CD14-positive monocyte (primary cell): ENCODE measurements around the gene DNAJA3. TPM values are rescaled to one million over a fixed set of nuclear protein-coding genes. Genes with fewer than 3 reads are reported as not detected.

Source experiments
- DNase-seq, 3 donors: peaks; one replicate each; pipeline ENCODE4 v3.0.0-alpha.2; 2011 to 2022
- H2AFZ ChIP-seq: 2 replicates; pipeline ENCODE4 v1.6.0; 2012; ENCODE audit warnings: mild to moderate bottlenecking, low read depth, low read length, inconsistent platforms; ENCODE audit not compliant: insufficient read depth, poor library complexity, severe bottlenecking
- H3K27ac ChIP-seq, 2 donors: 1 replicate in 1 of 2; 2 replicates in 1 of 2; pipeline ENCODE4 v1.5.1; 2012 to 2013; ENCODE audit warnings: low read length in 2 of 2, control low read depth in 1 of 2, inconsistent platforms in 1 of 2, low read depth in 1 of 2, mild to moderate bottlenecking in 1 of 2
- H3K27me3 ChIP-seq, 2 donors: one replicate each; pipeline versions ENCODE4 v1.6.0 to v1.6.1; 2011 to 2013; ENCODE audit warnings: low read length in 2 of 2; ENCODE audit not compliant: control insufficient read depth in 2 of 2, insufficient read depth in 2 of 2
- H3K36me3 ChIP-seq, 2 donors: replicated peaks in 1 of 2; 1 replicate in 1 of 2; 2 replicates in 1 of 2; pipeline versions ENCODE4 v1.5.1 to v1.6.1; 2012 to 2013; ENCODE audit warnings: low read length in 2 of 2, control low read depth in 1 of 2, inconsistent platforms in 1 of 2, mild to moderate bottlenecking in 1 of 2; ENCODE audit not compliant: insufficient read depth in 2 of 2, control insufficient read depth in 1 of 2
- H3K4me1 ChIP-seq, 2 donors: 1 replicate in 1 of 2; 2 replicates in 1 of 2; pipeline versions ENCODE4 v1.5.1 to v1.6.1; 2012 to 2013; ENCODE audit warnings: low read length in 2 of 2, control low read depth in 1 of 2, inconsistent platforms in 1 of 2, mild to moderate bottlenecking in 1 of 2, moderate library complexity in 1 of 2; ENCODE audit not compliant: insufficient read depth in 2 of 2, control insufficient read depth in 1 of 2
- H3K4me2 ChIP-seq: replicated peaks from 2 replicates; pipeline ENCODE3; 2012; ENCODE audit warnings: low read length, moderate library complexity, mild to moderate bottlenecking; ENCODE audit not compliant: poor library complexity, severe bottlenecking; ENCODE audit errors: extremely low read depth
- H3K4me3 ChIP-seq, 3 experiments: fragments of 200-600 bp in 1 of 3; sonication (generic) in 1 of 3; replicated peaks in 1 of 3; 1 replicate in 2 of 3; 2 replicates in 1 of 3; pipeline ENCODE4 v1.5.1; 2011 to 2013; ENCODE audit warnings: low read length in 3 of 3, mild to moderate bottlenecking in 3 of 3, control low read depth in 2 of 3, low read depth in 2 of 3, inconsistent platforms in 1 of 3, moderate library complexity in 1 of 3
- H3K79me2 ChIP-seq: 2 replicates; pipeline ENCODE4 v1.6.0; 2012; ENCODE audit warnings: mild to moderate bottlenecking, control low read depth, inconsistent platforms, low read length, moderate library complexity; ENCODE audit not compliant: insufficient read depth
- H3K9ac ChIP-seq: 2 replicates; pipeline ENCODE4 v1.6.0; 2017; ENCODE audit warnings: low read length, mild to moderate bottlenecking; ENCODE audit not compliant: insufficient read depth, poor library complexity, severe bottlenecking
- H3K9me3 ChIP-seq, 2 donors: replicated peaks in 1 of 2; 1 replicate in 1 of 2; 2 replicates in 1 of 2; pipeline versions ENCODE4 v1.5.1 to v1.6.1; 2012 to 2013; ENCODE audit warnings: low read length in 2 of 2, control low read depth in 1 of 2; ENCODE audit not compliant: control insufficient read depth in 1 of 2, insufficient read depth in 1 of 2
- H4K20me1 ChIP-seq: 2 replicates; pipeline ENCODE4 v1.6.0; 2012; ENCODE audit warnings: mild to moderate bottlenecking, low read length, control low read depth, moderate library complexity; ENCODE audit not compliant: insufficient read depth
- H3K27ac Mint-ChIP-seq, 7 donors: one replicate each; pipeline ENCODE4 v1.8.0; 2020; ENCODE audit warnings: mild to moderate bottlenecking in 7 of 7, mixed read lengths in 7 of 7, moderate library complexity in 6 of 7, inconsistent platforms in 2 of 7
- H3K27me3 Mint-ChIP-seq, 3 donors: one replicate each; pipeline ENCODE4 v1.8.0; 2021 to 2022; ENCODE audit warnings: low read depth in 3 of 3, mild to moderate bottlenecking in 3 of 3, mixed read lengths in 3 of 3, moderate library complexity in 3 of 3, inconsistent platforms in 1 of 3
- H3K36me3 Mint-ChIP-seq, 2 donors: one replicate each; pipeline ENCODE4 v1.8.0; 2020; ENCODE audit warnings: mixed read lengths in 2 of 2, inconsistent platforms in 1 of 2, mild to moderate bottlenecking in 1 of 2
- H3K4me1 Mint-ChIP-seq: one replicate; pipeline ENCODE4 v1.8.0; 2020; ENCODE audit warnings: mild to moderate bottlenecking, mixed read lengths
- H3K4me3 Mint-ChIP-seq, 2 donors: one replicate each; pipeline ENCODE4 v1.8.0; 2020; ENCODE audit warnings: mild to moderate bottlenecking in 2 of 2, mixed read lengths in 2 of 2, moderate library complexity in 1 of 2
- H3K9me3 Mint-ChIP-seq, 7 donors: one replicate each; pipeline ENCODE4 v1.8.0; 2020 to 2022; ENCODE audit warnings: mixed read lengths in 7 of 7, mild to moderate bottlenecking in 6 of 7, moderate library complexity in 6 of 7, inconsistent platforms in 2 of 7
- CTCF ChIP-seq: fragments of 200-600 bp; IDR thresholded peaks from one replicate; pipeline ENCODE4 v1.8.0; 2022; ENCODE audit warnings: antibody characterized with exemption, mild to moderate bottlenecking
- WGBS: methylation state at CpG from one replicate; pipeline ENCODE4 v1.1.5; 2013; ENCODE audit warnings: missing lambda C conversion rate; ENCODE audit not compliant: insufficient coverage; 5-methylcytosine and 5-hydroxymethylcytosine counted together
- intact Hi-C, 2 donors: fragments of 100-400 bp; cut with micrococcal nuclease; formaldehyde crosslinking; loops; one replicate each; pipeline versions ENCODE4 v1.15.0 to v1.15.1; 2023
- polyA plus RNA-seq, 3 donors: library from polyadenylated mRNA; depleted of rRNA in 1 of 3; unstranded in 2 of 3; stranded (reverse) in 1 of 3; fragments of 300-500 nt in 2 of 3; fragments of >200 nt in 1 of 3; fragmentation: Illumina TruSeq in 2 of 3; gene quantifications; 1 replicate in 2 of 3; 2 replicates in 1 of 3; pipeline ENCODE4 v1.2.3, GENCODE V29; 2012 to 2021

The DNAJA3 gene
- polyA plus RNA-seq, 3 donors, result 17.1 to 27.9 (median 19.5) TPM

DNA sequence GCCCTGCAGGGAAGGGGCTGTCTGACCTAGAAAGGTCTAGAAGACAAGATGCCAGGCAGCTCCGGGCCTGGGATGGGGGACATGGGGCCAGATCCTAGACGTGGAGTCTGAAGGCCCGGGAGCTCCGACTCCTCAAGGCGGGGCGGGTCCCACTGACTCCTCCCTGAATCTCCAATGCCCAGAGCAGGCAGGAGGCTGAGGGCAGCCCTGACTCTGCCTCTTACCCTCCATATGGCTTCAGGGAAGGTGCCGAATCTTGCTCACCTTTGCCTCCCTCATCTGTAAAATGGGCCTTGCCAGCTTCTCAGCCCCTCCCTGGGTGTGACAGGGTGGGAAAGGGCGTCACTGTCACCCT, 39.2 kb upstream of the DNAJA3 start:
- 90% methylated on average over 5 of the region's 8 CpGs for WGBS
- no peaks in the 10 kb centered on the region for H3K27me3 Mint-ChIP-seq
- Histone ChIP-seq H3K27me3 (no peaks in the 10 kb centered on the region), H3K4me2 (no peak overlapping the region), H3K79me2 (no peaks in the 10 kb centered on the region), H3K36me3 (peaks cover 94 to 99% of the 10 kb centered on the region in 2 donors), H3K4me3 (no peak overlapping the region), H3K4me1 (no peaks in the 10 kb centered on the region), H3K27ac (no peak overlapping the region), H3K9ac (no peak overlapping the region), H3K9me3 (no peaks in the 10 kb centered on the region), H2AFZ (no peak overlapping the region), H4K20me1 (peaks cover 100% of the 10 kb centered on the region)
- intact Hi-C loops, result no loop called here
- TF ChIP-seq CTCF, result no peak
- peaks cover 56 to 89% of the 10 kb centered on the region in 2 donors for H3K36me3 Mint-ChIP-seq
- no peak overlapping the region for H3K4me3 Mint-ChIP-seq
- DNase-seq, result no peak
- no peaks in the 10 kb centered on the region for H3K9me3 Mint-ChIP-seq
- no peak overlapping the region for H3K27ac Mint-ChIP-seq
- no peaks in the 10 kb centered on the region for H3K4me1 Mint-ChIP-seq

DNA sequence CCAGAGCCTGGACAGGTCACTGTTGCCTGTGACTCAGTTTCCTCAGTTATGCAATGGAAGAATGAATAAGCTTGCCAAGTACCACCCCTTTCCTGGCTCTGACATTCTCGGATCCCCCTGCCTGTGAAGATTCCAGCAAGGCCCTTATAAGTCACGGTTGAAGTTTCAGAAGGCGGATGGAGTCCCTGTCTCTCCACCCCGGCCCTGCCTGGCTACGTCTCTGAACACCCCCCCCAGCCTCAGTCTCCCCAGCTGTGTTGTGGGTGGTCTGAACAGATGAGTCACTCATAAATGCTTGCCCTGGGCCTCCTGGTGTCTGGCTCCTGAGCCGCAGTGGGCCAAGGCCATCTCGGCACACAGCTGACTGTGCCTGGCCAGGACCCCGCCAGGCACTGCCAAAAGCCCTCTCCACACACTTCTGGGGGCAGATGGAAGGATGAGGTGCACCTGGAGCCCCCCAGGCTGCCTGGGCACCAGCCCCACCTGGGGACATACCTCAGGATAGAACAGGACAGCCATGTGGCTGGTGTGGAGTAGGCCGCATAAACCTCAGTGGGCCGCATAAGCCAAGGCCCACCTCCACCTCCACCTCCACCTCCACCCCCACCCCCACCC, 38.6 kb upstream of the DNAJA3 start:
- H3K9ac ChIP-seq, result no peak overlapping the region
- Mint-ChIP-seq H3K9me3 (no peaks in the 10 kb centered on the region), H3K4me3 (no peak overlapping the region), H3K36me3 (peaks cover 55 to 90% of the 10 kb centered on the region in 2 donors), H3K4me1 (no peaks in the 10 kb centered on the region), H3K27me3 (no peaks in the 10 kb centered on the region), H3K27ac (no peak overlapping the region)
- peaks cover 100% of the 10 kb centered on the region for H4K20me1 ChIP-seq
- no peak for TF ChIP-seq CTCF
- intact Hi-C loops, result no loop called here
- no peaks in the 10 kb centered on the region for H3K27me3 ChIP-seq
- DNase-seq, result no peak
- H3K36me3 ChIP-seq, result peaks cover 94 to 99% of the 10 kb centered on the region in 2 donors
- H3K79me2 ChIP-seq, result no peaks in the 10 kb centered on the region
- 75% methylated on average over 2 of the region's 10 CpGs for WGBS
- H2AFZ ChIP-seq, result no peak overlapping the region
- H3K27ac ChIP-seq, result no peak overlapping the region
- H3K9me3 ChIP-seq, result no peaks in the 10 kb centered on the region
- H3K4me2 ChIP-seq, result no peak overlapping the region
- H3K4me1 ChIP-seq, result no peaks in the 10 kb centered on the region
- no peak overlapping the region for H3K4me3 ChIP-seq
